HepG2 (cell line): Measurements from ENCODE around the gene ZNF282. TPM values are rescaled to one million over a fixed set of nuclear protein-coding genes. Genes with fewer than 3 reads are reported as not detected.

ENCODE experiments used
- ATAC-seq: fragments of 200-7000 bp; cut with Tn5 transposase; 3 replicates; pipeline ENCODE4 v1.9.1; 2020; ENCODE audit warnings: mild to moderate bottlenecking, moderate library complexity
- BruUV-seq: library from RNA; stranded (reverse); fragments of 400-500 nt; replicated peaks from 2 replicates; lab custom pipeline; 2021; lab: Mats Ljungman, UMichigan
- CTCF ChIA-PET: fragments of 300-600 bp; formaldehyde crosslinking; extraction: SDS; loops from one replicate; lab custom pipeline; 2021; ENCODE audit warnings: low total read pairs, inconsistent platforms, low intra/inter-chr PET ratio; lab: Yijun Ruan, JAX
- POLR2A ChIA-PET: fragments of 350-600 bp; sonication (Branson Sonifier 250); formaldehyde crosslinking; loops from one replicate; lab custom pipeline; 2020; ENCODE audit warnings: antibody characterized with exemption, inconsistent platforms; lab: Yijun Ruan, JAX
- DNase-seq: peaks from one replicate; pipeline ENCODE4 v3.0.0-alpha.2; 2015; ENCODE audit warnings: low spot score
- FAIRE-seq: peaks from 3 replicates; lab custom pipeline; 2011; peaks lifted over from hg19 to GRCh38; lab: Jason Lieb, UNC
- H2AFZ ChIP-seq: one replicate; pipeline ENCODE4 v1.6.1; 2011; ENCODE audit warnings: low read length, inconsistent platforms
- H3K27ac ChIP-seq: fragments of 300-600 bp; 3 replicates; pipeline ENCODE4 v1.8.0; 2011; ENCODE audit warnings: mixed run types, mild to moderate bottlenecking, mixed read lengths, low read length, inconsistent platforms; ENCODE audit not compliant: insufficient read depth; ENCODE audit errors: extremely low read length
- H3K27me3 ChIP-seq, 2 experiments: fragments of 200-600 bp in 1 of 2; 2 replicates in 1 of 2; 3 replicates in 1 of 2; pipeline versions ENCODE4 v1.6.0 to v1.8.0; 2011; ENCODE audit warnings: low read length in 2 of 2, mild to moderate bottlenecking in 2 of 2, moderate library complexity in 2 of 2, inconsistent platforms in 1 of 2; ENCODE audit not compliant: insufficient read depth in 2 of 2, control insufficient read depth in 1 of 2
- H3K36me3 ChIP-seq, 2 experiments: fragments of 200-600 bp in 1 of 2; replicated peaks in 1 of 2; 2 replicates in 1 of 2; 3 replicates in 1 of 2; pipeline versions ENCODE4 v1.5.1 to v1.8.0; 2011; ENCODE audit warnings: low read length in 2 of 2, inconsistent platforms in 1 of 2; ENCODE audit not compliant: insufficient read depth in 2 of 2, control insufficient read depth in 1 of 2
- H3K4me1 ChIP-seq: 2 replicates; pipeline ENCODE4 v1.5.1; 2012; ENCODE audit warnings: low read length, inconsistent platforms; ENCODE audit not compliant: insufficient read depth
- H3K4me2 ChIP-seq: 2 replicates; pipeline ENCODE4 v1.6.0; 2011; ENCODE audit warnings: low read depth, low read length, inconsistent platforms
- H3K4me3 ChIP-seq, 3 experiments: fragments of 200-600 bp in 1 of 3; sonication (generic), shearing (Covaris generic) in 1 of 3; replicated peaks in 1 of 3; 2 replicates each; pipeline ENCODE4 v1.5.1; 2011 to 2016; ENCODE audit warnings: low read length in 3 of 3, inconsistent platforms in 2 of 3, low read depth in 2 of 3, mild to moderate bottlenecking in 2 of 3, control low read depth in 1 of 3, mixed read lengths in 1 of 3; ENCODE audit not compliant: insufficient read depth in 1 of 3
- H3K79me2 ChIP-seq: one replicate; pipeline ENCODE4 v1.6.1; 2011; ENCODE audit warnings: low read length, inconsistent platforms; ENCODE audit not compliant: insufficient read depth
- H3K9ac ChIP-seq: 2 replicates; pipeline ENCODE4 v1.6.0; 2011; ENCODE audit warnings: mild to moderate bottlenecking, low read depth, low read length, inconsistent platforms; ENCODE audit not compliant: insufficient read depth
- H3K9me3 ChIP-seq: 2 replicates; pipeline ENCODE4 v1.5.1; 2012; ENCODE audit warnings: mild to moderate bottlenecking, low read length
- H4K20me1 ChIP-seq: 2 replicates; pipeline ENCODE4 v1.6.0; 2011; ENCODE audit warnings: inconsistent platforms, mild to moderate bottlenecking, low read length, moderate library complexity; ENCODE audit not compliant: insufficient read depth
- HNF1B ChIP-seq: sonication (generic); formaldehyde crosslinking; IDR thresholded peaks from 2 replicates; pipeline ENCODE4 v1.5.1; 2020; ENCODE audit warnings: mild to moderate bottlenecking, moderate library complexity, missing genetic modification reagents
- MAX ChIP-seq: IDR thresholded peaks from 2 replicates; pipeline ENCODE4 v1.6.1; 2012; ENCODE audit warnings: inconsistent platforms
- MTF2 ChIP-seq: sonication (generic); formaldehyde crosslinking; IDR thresholded peaks from 2 replicates; pipeline ENCODE4 v1.5.0; 2020; ENCODE audit warnings: missing genetic modification reagents, borderline replicate concordance
- MXD4 ChIP-seq: IDR thresholded peaks from 2 replicates; pipeline ENCODE4 v1.6.1; 2016; ENCODE audit warnings: mild to moderate bottlenecking, missing biosample characterization, missing genetic modification reagents
- MXI1 ChIP-seq: IDR thresholded peaks from 3 replicates; pipeline ENCODE4 v1.6.1; 2012; ENCODE audit warnings: low read depth, low read length, inconsistent platforms, borderline replicate concordance
- PHF20 ChIP-seq: sonication (generic); formaldehyde crosslinking; IDR thresholded peaks from 2 replicates; pipeline ENCODE4 v1.5.0; 2020; ENCODE audit warnings: mild to moderate bottlenecking, missing genetic modification reagents
- SKI ChIP-seq: fragments of 450-650 bp; IDR thresholded peaks from one replicate; pipeline ENCODE4 v1.6.1; 2018; ENCODE audit warnings: mild to moderate bottlenecking; ENCODE audit not compliant: partially characterized antibody
- THRA ChIP-seq: sonication (generic); formaldehyde crosslinking; IDR thresholded peaks from 2 replicates; pipeline ENCODE4 v1.4.0; 2020; ENCODE audit warnings: missing genetic modification reagents, borderline replicate concordance
- TP53 ChIP-seq: sonication (generic); formaldehyde crosslinking; conservative IDR thresholded peaks from 2 replicates; pipeline ENCODE4 v1.4.0; 2020; ENCODE audit warnings: missing genetic modification reagents
- XBP1 ChIP-seq: sonication (generic); formaldehyde crosslinking; IDR thresholded peaks from 2 replicates; pipeline ENCODE4 v1.5.0; 2020; ENCODE audit warnings: missing genetic modification reagents
- ZBTB1 ChIP-seq: sonication (generic); formaldehyde crosslinking; IDR thresholded peaks from 2 replicates; pipeline ENCODE4 v1.4.0; 2020; ENCODE audit warnings: missing genetic modification reagents, borderline replicate concordance
- ZBTB2 ChIP-seq: sonication (generic); formaldehyde crosslinking; IDR thresholded peaks from 2 replicates; pipeline ENCODE4 v1.8.0; 2022; ENCODE audit warnings: low read depth, missing genetic modification reagents
- ZNF556 ChIP-seq: sonication (generic); formaldehyde crosslinking; IDR thresholded peaks from 2 replicates; pipeline ENCODE4 v1.4.0; 2020; ENCODE audit warnings: mild to moderate bottlenecking, missing genetic modification reagents, borderline replicate concordance
- ZNF616 ChIP-seq: sonication (generic); formaldehyde crosslinking; IDR thresholded peaks from 2 replicates; pipeline ENCODE4 v1.5.0; 2020; ENCODE audit warnings: low read depth, mild to moderate bottlenecking, missing genetic modification reagents
- ZNF674 ChIP-seq: sonication (generic); formaldehyde crosslinking; IDR thresholded peaks from 2 replicates; pipeline ENCODE4 v1.5.0; 2020; ENCODE audit warnings: low read depth, mild to moderate bottlenecking, missing genetic modification reagents
- WGBS: methylation state at CpG from one replicate; pipeline ENCODE4 v1.1.6; 2017; ENCODE audit warnings: low lambda C conversion rate; 5-methylcytosine and 5-hydroxymethylcytosine counted together
- in situ Hi-C: cut with HindIII; loops from 2 replicates; pipeline ENCODE4 v1.10.0; 2017; ENCODE audit warnings: low pct_unique_long_range_greater_than_20kb; ENCODE audit not compliant: extremely low pct_ligation_motif_present
- intact Hi-C: fragments of 100-400 bp; cut with micrococcal nuclease; formaldehyde crosslinking; loops from one replicate; pipeline ENCODE4 v1.10.0; 2022; ENCODE audit not compliant: unreplicated experiment
- polyA plus RNA-seq, 8 experiments: library from polyadenylated mRNA; depleted of rRNA in 3 of 8; stranded (reverse) in 7 of 8; unstranded in 1 of 8; fragments of >200 nt; fragmentation: Illumina TruSeq in 4 of 8; extraction: Trizol in 4 of 8; gene quantifications; 2 replicates each; pipeline versions ENCODE4 v1.2.1 to v1.2.3, GENCODE V29; 2011 to 2016; ENCODE audit warnings: low read depth in 4 of 8, missing spikeins in 1 of 8, mixed read lengths in 1 of 8; ENCODE audit not compliant: insufficient read depth in 1 of 8
- total RNA-seq, 5 experiments: library from RNA; depleted of rRNA; stranded (reverse); fragments of >200 nt; fragmentation: Illumina TruSeq; extraction: Trizol; gene quantifications; 2 replicates each; pipeline ENCODE4 v1.2.3, GENCODE V29; 2016; ENCODE audit warnings: low read depth in 1 of 5

Gene ZNF282
- total and polyA plus RNA-seq, 2 of the 13 experiments (the other 11 are each of a cell fraction or from before 2014, with no cell fraction given), result 9.1 to 20.9 TPM

DNA sequence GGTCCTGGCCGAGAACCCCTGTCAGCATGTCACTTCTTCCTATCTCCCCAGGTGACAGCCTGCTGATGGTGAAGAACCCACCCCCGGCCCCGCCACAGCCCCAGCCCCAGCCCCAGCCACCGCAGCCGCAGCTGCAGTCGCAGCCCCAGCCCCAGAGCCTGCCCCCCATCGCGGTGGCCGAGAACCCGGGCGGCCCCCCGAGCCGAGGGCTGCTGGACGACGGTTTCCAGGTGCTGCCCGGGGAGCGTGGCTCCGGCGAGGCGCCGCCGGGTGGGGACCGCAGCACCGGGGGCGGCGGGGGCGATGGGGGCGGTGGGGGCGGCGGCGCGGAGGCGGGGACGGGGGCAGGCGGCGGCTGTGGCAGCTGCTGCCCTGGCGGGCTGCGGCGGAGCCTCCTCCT is 28.4 kb downstream of the ZNF282 start:
- Histone ChIP-seq H3K4me3 (no peak overlapping the region), H3K4me1 (peaks cover 9% of the 10 kb centered on the region), H3K4me2 (no peak overlapping the region), H2AFZ (no peak overlapping the region), H3K27me3 (no peaks in the 10 kb centered on the region), H3K27ac (no peak overlapping the region), H3K9ac (no peak overlapping the region), H3K36me3 (peaks cover 9 to 46% of the 10 kb centered on the region in 2 experiments; a peak in 4 of 5 replicates), H3K9me3 (no peaks in the 10 kb centered on the region), H4K20me1 (no peaks in the 10 kb centered on the region), H3K79me2 (no peaks in the 10 kb centered on the region)
- ATAC-seq (no peak), DNase-seq (no peak), FAIRE-seq (no peak)
- intact Hi-C loops, result no loop called here
- ChIA-PET POLR2A (no interaction called here), CTCF (no interaction called here)
- whole genome bisulfite sequencing, result over 99% methylated on average over 28 of the region's 39 CpGs
- in situ Hi-C loops, result no loop called here
- TF ChIP-seq MXI1, result no peak
- TF ChIP-seq PHF20 (CRISPR knock-in tag), result no peak
- TF ChIP-seq HNF1B, result no peak
- TF ChIP-seq SKI, result no peak
- no peak for TF ChIP-seq TP53 (CRISPR knock-in tag)
- TF ChIP-seq ZNF616 (CRISPR knock-in tag), result no peak
- TF ChIP-seq MAX, result no peak
- no peak for TF ChIP-seq ZBTB1 (CRISPR knock-in tag)
- TF ChIP-seq ZNF556 (CRISPR knock-in tag), result no peak
- no peak for TF ChIP-seq MXD4 (CRISPR knock-in tag)
- no peak for TF ChIP-seq XBP1
- TF ChIP-seq ZNF674 (CRISPR knock-in tag), result no peak
- no peak for TF ChIP-seq MTF2 (CRISPR knock-in tag)
- TF ChIP-seq THRA (CRISPR knock-in tag), result no peak
- TF ChIP-seq ZBTB2, result no peak
- no TSS peak for BruUV-seq
